Measurements from ENCODE around the gene BORCS8. TPM values are rescaled to one million over a fixed set of nuclear protein-coding genes. Genes with fewer than 3 reads are reported as not detected.

The BORCS8 gene
- total and polyA plus RNA-seq, 2 of the 13 experiments (the other 11 are each of a cell fraction or from before 2014, with no cell fraction given) = 9.6 to 13.3 TPM

- no peak for TF ChIP-seq SMAD3 (CRISPR knock-in tag; IDR thresholded peaks at IDR 0.05)
- 0 out of 2 replicates have a peak, but pooled peaks have one; percentile 38 for TF ChIP-seq MAF1 (CRISPR knock-in tag; IDR thresholded peaks at IDR 0.05; ENCODE audit: borderline replicate concordance)
- TF ChIP-seq RXRB (CRISPR knock-in tag; IDR thresholded peaks at IDR 0.05; ENCODE audit: borderline replicate concordance) = peak; percentile 18; the same call in 1 of the 2 replicates
- TF ChIP-seq ZNF607 (CRISPR knock-in tag; IDR thresholded peaks at IDR 0.05; ENCODE audit: borderline replicate concordance) = peak; percentile 95
- TF ChIP-seq ZNF784 (CRISPR knock-in tag; IDR thresholded peaks at IDR 0.05; ENCODE audit: borderline replicate concordance) = peak; percentile 74; the same call in 1 of the 2 replicates
- 0 out of 2 replicates have a peak, but pooled peaks have one; percentile 62 for TF ChIP-seq ZNF747 (CRISPR knock-in tag; IDR thresholded peaks at IDR 0.05; ENCODE audit: borderline replicate concordance)
- TF ChIP-seq EHMT2 (IDR thresholded peaks at IDR 0.05; ENCODE audit: borderline replicate concordance, low read depth, low read length) = no peak
- TF ChIP-seq ZNF12 (CRISPR knock-in tag; IDR thresholded peaks at IDR 0.05) = peak; percentile 54; the same call in 1 of the 2 replicates
- TF ChIP-seq ETS1 (CRISPR knock-in tag; IDR thresholded peaks at IDR 0.05) = no peak
- TF ChIP-seq ZKSCAN8 (CRISPR knock-in tag; IDR thresholded peaks at IDR 0.05; ENCODE audit: borderline replicate concordance) = no peak
- no peak for TF ChIP-seq ZNF883 (CRISPR knock-in tag; IDR thresholded peaks at IDR 0.05; ENCODE audit: not compliant biosample characterization)
- no peak for TF ChIP-seq ZNF841 (CRISPR knock-in tag; IDR thresholded peaks at IDR 0.05; ENCODE audit: borderline replicate concordance)
- TF ChIP-seq HMG20B (CRISPR knock-in tag; conservative IDR thresholded peaks at IDR 0.05) = no peak; the same call in 1 of the 2 replicates
- TF ChIP-seq ATF6 (CRISPR knock-in tag; conservative IDR thresholded peaks at IDR 0.05) = no peak
- TF ChIP-seq ZNF556 (CRISPR knock-in tag; IDR thresholded peaks at IDR 0.05; ENCODE audit: borderline replicate concordance) = 0 out of 2 replicates have a peak, but pooled peaks have one; percentile 40
- TF ChIP-seq CSRNP2 (CRISPR knock-in tag; conservative IDR thresholded peaks at IDR 0.05; ENCODE audit: low read depth) = no peak
- TF ChIP-seq ZNF703 (CRISPR knock-in tag; IDR thresholded peaks at IDR 0.05; ENCODE audit: borderline replicate concordance) = no peak
- 0 out of 2 replicates have a peak, but pooled peaks have one; percentile 40 for TF ChIP-seq ZBTB8A (CRISPR knock-in tag; IDR thresholded peaks at IDR 0.05; ENCODE audit: borderline replicate concordance, low read depth)
- no peak for TF ChIP-seq SRSF9 (IDR thresholded peaks at IDR 0.05; ENCODE audit: borderline replicate concordance, insufficient read depth, low read depth, low read length, poor library complexity, severe bottlenecking)
- TF ChIP-seq POLR2G (IDR thresholded peaks at IDR 0.05; ENCODE audit: low read depth, low read length) = no peak
- TF ChIP-seq IRF2 (CRISPR knock-in tag; IDR thresholded peaks at IDR 0.05) = peak; percentile 42; the same call in 1 of the 2 replicates
- TF ChIP-seq HMG20A (CRISPR knock-in tag; IDR thresholded peaks at IDR 0.05; ENCODE audit: borderline replicate concordance) = no peak
- no peak for TF ChIP-seq TCF7L2 (IDR thresholded peaks at IDR 0.05; ENCODE audit: low read depth, low read length)
- TF ChIP-seq ZNF337 (CRISPR knock-in tag; IDR thresholded peaks at IDR 0.05; ENCODE audit: borderline replicate concordance, low read depth) = 0 out of 2 replicates have a peak, but pooled peaks have one; percentile 32
Observed at GRCh38 chr19:19224852-19225494, 33.0 kb upstream of the BORCS8 start (continued).
